H1 (cell line): Measurements from ENCODE around the gene OR10A7.

Experiments used
- CREB1 ChIP-seq: IDR thresholded peaks from 2 replicates; pipeline ENCODE4 v1.6.1; 2012; ENCODE audit warnings: inconsistent platforms
- CTCF ChIP-seq, 3 experiments: IDR thresholded peaks; 1 replicate in 2 of 3; 2 replicates in 1 of 3; pipeline versions ENCODE4 v1.5.1 to v1.6.1; 2011; ENCODE audit warnings: low read length in 3 of 3, mild to moderate bottlenecking in 3 of 3, inconsistent platforms in 2 of 3, low read depth in 1 of 3, moderate library complexity in 1 of 3; ENCODE audit not compliant: insufficient read depth in 1 of 3; ENCODE audit errors: control extremely low read depth in 1 of 3
- EZH2 ChIP-seq: fragments of 200-600 bp; sonication (generic); IDR thresholded peaks from 2 replicates; pipeline ENCODE4 v1.7.1; 2012; ENCODE audit warnings: low read depth, mild to moderate bottlenecking, moderate library complexity, low read length, inconsistent platforms; ENCODE audit not compliant: severe bottlenecking
- JUND ChIP-seq: IDR thresholded peaks from 2 replicates; pipeline ENCODE4 v1.6.1; 2011; ENCODE audit warnings: mild to moderate bottlenecking, improper control_type of control experiment, low read length
- NRF1 ChIP-seq: IDR thresholded peaks from 2 replicates; pipeline ENCODE4 v1.6.1; 2011; ENCODE audit warnings: mild to moderate bottlenecking, low read depth, low read length, improper control_type of control experiment
- RFX5 ChIP-seq: IDR thresholded peaks from 2 replicates; pipeline ENCODE4 v1.6.1; 2011; ENCODE audit warnings: low read depth, low read length, improper control_type of control experiment, borderline replicate concordance

- TF ChIP-seq RFX5 (no peak), NRF1 (no peak), CTCF (IDR thresholded peaks at IDR 0.05; ENCODE audit: control extremely low read depth in 1 of 3, insufficient read depth in 1 of 3, low read depth in 1 of 3, low read length in 3 of 3) (no peak), JUND (no peak), EZH2 (no peak), CREB1 (no peak)
Measured at GRCh38 chr12:55246159-55246558, 25.3 kb downstream of the OR10A7 start.
